ENCODE measurements around the gene GALNTL6. TPM values are rescaled to one million over a fixed set of nuclear protein-coding genes. Genes with fewer than 3 reads are reported as not detected.

The GALNTL6 gene
- total and polyA plus RNA-seq, 2 of the 4 experiments (the other 2 are of a cell fraction), result under 0.01 TPM; not detected in 1

DNA sequence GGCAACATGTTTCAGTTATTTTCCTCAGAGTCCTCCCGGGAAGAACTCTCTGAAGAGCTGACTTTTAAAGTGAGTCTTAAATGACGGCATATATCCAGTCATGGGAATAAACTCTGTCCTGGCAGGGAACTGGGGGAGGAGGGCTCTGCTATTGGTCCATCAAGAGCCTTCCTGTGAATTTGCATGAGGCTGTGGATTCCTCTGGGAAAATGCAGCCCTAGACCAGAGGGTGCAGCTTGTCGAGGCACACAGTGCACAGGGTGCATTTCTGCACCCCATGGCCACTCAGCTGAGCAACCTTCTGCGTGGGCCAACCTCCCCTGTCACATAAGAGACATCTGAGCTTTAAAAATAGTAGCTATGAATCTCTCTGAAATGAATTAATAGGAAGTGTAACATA is 360.0 kb downstream of the GALNTL6 start:
- ATAC-seq (ENCODE audit: low read depth), result no peak

More for the DNA sequence above, 360.0 kb downstream of the GALNTL6 start:
- Histone ChIP-seq H3K4me2 (ENCODE audit: low read depth, low read length) (no peak overlapping the region), H4K91ac (ENCODE audit: insufficient read depth, low read depth, low read length) (no peak overlapping the region), H2AK9ac (replicated peaks; ENCODE audit: low read depth, low read length, poor library complexity) (no peak overlapping the region), H4K5ac (ENCODE audit: low read depth, low read length) (no peak overlapping the region), H2BK5ac (ENCODE audit: low read depth, low read length, poor library complexity, severe bottlenecking) (no peak overlapping the region), H3K56ac (ENCODE audit: extremely low read depth, insufficient read depth, low read length) (no peak overlapping the region), H3K9me3 (ENCODE audit: control insufficient read depth, insufficient read depth, low read length) (peaks cover 2% of the 10 kb centered on the region; the same call in 1 of the 2 replicates), H3K4me3 (ENCODE audit: insufficient read depth, low read depth, low read length) (no peak overlapping the region), H3K14ac (replicated peaks; ENCODE audit: low read depth, low read length) (no peak overlapping the region), H2BK20ac (ENCODE audit: low read depth, low read length) (no peak overlapping the region), H3K79me1 (ENCODE audit: low read depth in 1 of 2, low read length in 2 of 2) (no peaks in the 10 kb centered on the region), H3K27me3 (ENCODE audit: control insufficient read depth, insufficient read depth, low read length) (no peaks in the 10 kb centered on the region), H3K4me1 (ENCODE audit: control insufficient read depth, insufficient read depth, low read length) (no peaks in the 10 kb centered on the region), H2BK15ac (ENCODE audit: low read depth, low read length) (no peak overlapping the region), H3K27ac (ENCODE audit: insufficient read depth, low read length) (no peak overlapping the region), H2AFZ (replicated peaks; ENCODE audit: low read length, poor library complexity) (no peak overlapping the region), H3K4ac (ENCODE audit: low read depth, low read length) (no peak overlapping the region; the same call in 1 of the 2 replicates), H3K23ac (ENCODE audit: low read depth, low read length) (no peak overlapping the region), H3K18ac (ENCODE audit: low read depth, low read length) (no peak overlapping the region), H3K9me1 (ENCODE audit: insufficient read depth, low read length) (no peaks in the 10 kb centered on the region), H3K9ac (ENCODE audit: low read depth, low read length) (no peak overlapping the region), H3K36me3 (ENCODE audit: control insufficient read depth, insufficient read depth, low read length) (no peaks in the 10 kb centered on the region), H2BK120ac (ENCODE audit: low read depth, low read length) (no peak overlapping the region), H4K20me1 (ENCODE audit: insufficient read depth, low read length) (no peaks in the 10 kb centered on the region), H4K8ac (ENCODE audit: low read depth in 2 of 2, low read length in 2 of 2) (no peak overlapping the region), H2AK5ac (ENCODE audit: low read depth, low read length) (no peak overlapping the region)
- TF ChIP-seq RFX5 (IDR thresholded peaks at IDR 0.05; ENCODE audit: low read depth, low read length), result no peak
- TF ChIP-seq CHD1 (IDR thresholded peaks at IDR 0.05; ENCODE audit: low read depth, low read length), result no peak
- TF ChIP-seq, protein P1, sequence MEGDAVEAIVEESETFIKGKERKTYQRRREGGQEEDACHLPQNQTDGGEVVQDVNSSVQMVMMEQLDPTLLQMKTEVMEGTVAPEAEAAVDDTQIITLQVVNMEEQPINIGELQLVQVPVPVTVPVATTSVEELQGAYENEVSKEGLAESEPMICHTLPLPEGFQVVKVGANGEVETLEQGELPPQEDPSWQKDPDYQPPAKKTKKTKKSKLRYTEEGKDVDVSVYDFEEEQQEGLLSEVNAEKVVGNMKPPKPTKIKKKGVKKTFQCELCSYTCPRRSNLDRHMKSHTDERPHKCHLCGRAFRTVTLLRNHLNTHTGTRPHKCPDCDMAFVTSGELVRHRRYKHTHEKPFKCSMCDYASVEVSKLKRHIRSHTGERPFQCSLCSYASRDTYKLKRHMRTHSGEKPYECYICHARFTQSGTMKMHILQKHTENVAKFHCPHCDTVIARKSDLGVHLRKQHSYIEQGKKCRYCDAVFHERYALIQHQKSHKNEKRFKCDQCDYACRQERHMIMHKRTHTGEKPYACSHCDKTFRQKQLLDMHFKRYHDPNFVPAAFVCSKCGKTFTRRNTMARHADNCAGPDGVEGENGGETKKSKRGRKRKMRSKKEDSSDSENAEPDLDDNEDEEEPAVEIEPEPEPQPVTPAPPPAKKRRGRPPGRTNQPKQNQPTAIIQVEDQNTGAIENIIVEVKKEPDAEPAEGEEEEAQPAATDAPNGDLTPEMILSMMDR (conservative IDR thresholded peaks at IDR 0.05; ENCODE audit: low read depth, low read length), result no peak
- TF ChIP-seq MXI1 (IDR thresholded peaks at IDR 0.05; ENCODE audit: borderline replicate concordance, low read depth, low read length), result no peak
- no peak for TF ChIP-seq NFE2L2 (IDR thresholded peaks at IDR 0.05; ENCODE audit: low read depth, low read length)
- no peak for TF ChIP-seq SMC3 (IDR thresholded peaks at IDR 0.05; ENCODE audit: low read depth, low read length)
- no peak for TF ChIP-seq MAZ (IDR thresholded peaks at IDR 0.05; ENCODE audit: borderline replicate concordance, low read depth, low read length)
- TF ChIP-seq BHLHE40 (IDR thresholded peaks at IDR 0.05; ENCODE audit: low read depth, low read length), result no peak
- no peak for TF ChIP-seq RAD21 (IDR thresholded peaks at IDR 0.05; ENCODE audit: low read length)
- TF ChIP-seq, protein P2, sequence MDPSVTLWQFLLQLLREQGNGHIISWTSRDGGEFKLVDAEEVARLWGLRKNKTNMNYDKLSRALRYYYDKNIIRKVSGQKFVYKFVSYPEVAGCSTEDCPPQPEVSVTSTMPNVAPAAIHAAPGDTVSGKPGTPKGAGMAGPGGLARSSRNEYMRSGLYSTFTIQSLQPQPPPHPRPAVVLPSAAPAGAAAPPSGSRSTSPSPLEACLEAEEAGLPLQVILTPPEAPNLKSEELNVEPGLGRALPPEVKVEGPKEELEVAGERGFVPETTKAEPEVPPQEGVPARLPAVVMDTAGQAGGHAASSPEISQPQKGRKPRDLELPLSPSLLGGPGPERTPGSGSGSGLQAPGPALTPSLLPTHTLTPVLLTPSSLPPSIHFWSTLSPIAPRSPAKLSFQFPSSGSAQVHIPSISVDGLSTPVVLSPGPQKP (IDR thresholded peaks at IDR 0.05; ENCODE audit: borderline replicate concordance, low read depth, low read length), result no peak
- TF ChIP-seq RCOR1 (IDR thresholded peaks at IDR 0.05; ENCODE audit: insufficient replicate concordance, low read length), result no peak
- TF ChIP-seq POLR2A (IDR thresholded peaks at IDR 0.05; ENCODE audit: low read depth, low read length), result no peak
- no TSS peak for BruUV-seq (replicated peaks)
- dilution Hi-C loops (cut with HindIII; ENCODE audit: low sequenced_read_pairs, unreplicated experiment), result no loop called here
- 80% methylated on average over 1 of the region's 4 CpGs; no CpG with 5 or more reads in 1 of the 2 experiments for WGBS, 2 experiments (ENCODE audit: extremely low coverage in 2 of 2, insufficient read length in 1 of 2)
- peak; percentile 21 for DNase-seq
- in situ Hi-C loops (cut with MboI; ENCODE audit: low sequenced_read_pairs), result no loop called here
- ChIA-PET POLR2A (ENCODE audit: unreplicated experiment) (no interaction called here), CTCF (no interaction called here)
- intact Hi-C loops (cut with micrococcal nuclease), result no loop called here
